ENCODE data around the gene RIMKLB.
"Not testable (repeated sequence)": the region's sequence is repeated elsewhere in the genome, so short reads cannot be mapped to it uniquely, and the experiment has no call there.

RIMKLB gene

DNA sequence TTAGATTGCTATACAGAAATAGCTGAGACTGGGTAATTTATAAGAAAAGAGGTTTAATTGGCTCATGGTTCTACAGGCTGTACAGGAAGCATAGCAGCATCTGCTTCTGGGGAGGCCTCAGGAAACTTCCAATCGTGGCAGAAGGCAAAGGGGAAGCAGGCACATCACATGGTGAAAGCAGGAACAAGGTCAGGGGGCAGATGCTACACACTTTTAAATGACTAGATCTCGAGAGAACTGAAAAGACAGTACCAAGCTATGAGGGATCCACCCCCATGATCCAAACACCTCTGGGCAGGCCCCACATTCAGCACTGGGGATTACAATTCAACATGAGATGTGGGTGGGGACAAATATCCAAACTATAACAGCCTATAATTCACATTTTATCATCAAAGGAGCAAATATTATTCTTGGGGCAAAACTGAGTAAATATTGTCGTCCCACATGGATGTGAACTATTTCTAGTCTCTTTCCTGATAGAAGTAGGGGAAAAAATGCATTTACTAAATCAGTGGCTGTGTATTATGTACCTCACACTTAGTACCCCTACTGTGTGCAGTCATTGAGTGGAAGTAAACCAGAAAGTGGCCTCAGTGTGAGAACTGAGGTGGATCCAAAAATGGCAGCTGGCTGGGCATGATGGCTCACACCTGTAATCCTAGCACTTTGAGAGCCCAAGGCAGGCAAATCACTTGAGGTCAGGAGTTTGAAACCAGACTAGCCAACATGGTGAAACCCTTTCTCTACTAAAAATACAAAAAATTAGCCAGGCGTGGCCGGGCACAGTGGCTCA, 99.2 kb downstream of the RIMKLB start:
- no peak for TF ChIP-seq CTCF (IDR thresholded peaks at IDR 0.05)
- Mint-ChIP-seq H3K4me1 (no peaks in the 10 kb centered on the region), H3K36me3 (ENCODE audit: low read depth) (peaks cover 55% of the 10 kb centered on the region), H3K4me3 (no peak overlapping the region), H3K9me3 (peaks cover 76% of the 10 kb centered on the region), H3K27ac (no peak overlapping the region), H3K27me3 (ENCODE audit: low read depth, poor library complexity) (peaks cover 3% of the 10 kb centered on the region)
- DNase-seq: no peak

- Mint-ChIP-seq H3K36me3 (ENCODE audit: low read depth) (peaks cover 25% of the 10 kb centered on the region), H3K9me3 (peaks cover 51% of the 10 kb centered on the region)
- H3K4me1 Mint-ChIP-seq; DNase-seq; H3K4me3 Mint-ChIP-seq; H3K27ac Mint-ChIP-seq; H3K27me3 Mint-ChIP-seq (ENCODE audit: low read depth, poor library complexity): not testable (repeated sequence)
Observed at GRCh38 chr12:8801213-8801612, 103.4 kb downstream of the RIMKLB start.

GRCh38 chr12:8804833-8805232, 107.0 kb downstream of the RIMKLB start:
- Mint-ChIP-seq H3K4me1 (peaks cover 16% of the 10 kb centered on the region), H3K9me3 (peaks cover 19% of the 10 kb centered on the region)
- H3K4me3 Mint-ChIP-seq; DNase-seq; H3K27ac Mint-ChIP-seq; H3K27me3 Mint-ChIP-seq (ENCODE audit: low read depth, poor library complexity); H3K36me3 Mint-ChIP-seq (ENCODE audit: low read depth): not testable (repeated sequence)

- peaks cover 22% of the 10 kb centered on the region for H3K4me1 Mint-ChIP-seq
- H3K36me3 Mint-ChIP-seq (ENCODE audit: low read depth); H3K4me3 Mint-ChIP-seq; H3K27ac Mint-ChIP-seq; H3K27me3 Mint-ChIP-seq (ENCODE audit: low read depth, poor library complexity); DNase-seq: not testable (repeated sequence)
- peaks cover 12% of the 10 kb centered on the region for H3K9me3 Mint-ChIP-seq
Observed at GRCh38 chr12:8805487-8805886, 107.7 kb downstream of the RIMKLB start.

DNA sequence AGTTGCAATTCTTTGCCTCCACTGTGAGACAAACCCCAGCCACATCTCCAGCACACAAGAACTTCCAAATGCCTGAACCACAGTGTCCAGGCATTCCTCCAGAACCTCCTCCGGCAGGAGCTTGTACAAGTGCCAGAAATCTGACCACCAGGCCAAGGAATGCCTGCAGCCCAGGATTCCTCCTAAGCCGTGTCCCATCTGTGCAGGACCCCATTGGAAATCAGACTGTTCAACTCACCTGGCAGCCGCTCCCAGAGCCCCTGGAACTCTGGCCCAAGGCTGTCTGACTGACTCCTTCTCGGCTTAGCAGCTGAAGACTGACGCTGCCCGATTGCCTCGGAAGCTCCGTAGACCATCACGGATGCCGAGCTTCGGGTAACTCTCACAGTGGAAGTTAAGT, 109.3 kb downstream of the RIMKLB start:
- Mint-ChIP-seq H3K27me3 (ENCODE audit: low read depth, poor library complexity) (peaks cover 13% of the 10 kb centered on the region), H3K4me1 (peaks cover 23% of the 10 kb centered on the region)
- H3K36me3 Mint-ChIP-seq (ENCODE audit: low read depth); H3K9me3 Mint-ChIP-seq; H3K4me3 Mint-ChIP-seq; H3K27ac Mint-ChIP-seq; DNase-seq: not testable (repeated sequence)

DNA sequence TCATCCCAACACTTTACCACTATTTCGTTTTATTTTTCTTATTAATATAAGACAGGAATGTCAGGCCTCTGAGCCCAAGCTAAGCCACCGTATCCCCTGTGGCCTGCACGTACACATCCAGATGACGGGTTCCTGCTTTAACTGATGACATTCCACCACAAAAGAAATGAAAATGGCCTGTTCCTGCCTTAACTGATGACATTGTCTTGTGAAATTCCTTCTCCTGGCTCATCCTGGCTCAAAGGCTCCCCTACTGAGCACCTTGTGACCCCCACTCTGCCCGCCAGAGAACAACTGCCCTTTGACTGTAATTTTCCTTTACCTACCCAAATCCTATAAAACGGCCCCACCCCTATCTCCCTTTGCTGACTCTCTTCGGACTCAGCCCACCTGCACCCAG, 112.3 kb downstream of the RIMKLB start:
- Mint-ChIP-seq H3K4me1 (peaks cover 20% of the 10 kb centered on the region), H3K27me3 (ENCODE audit: low read depth, poor library complexity) (peaks cover 14% of the 10 kb centered on the region)
- DNase-seq; H3K9me3 Mint-ChIP-seq; H3K36me3 Mint-ChIP-seq (ENCODE audit: low read depth); H3K4me3 Mint-ChIP-seq; H3K27ac Mint-ChIP-seq: not testable (repeated sequence)

DNA sequence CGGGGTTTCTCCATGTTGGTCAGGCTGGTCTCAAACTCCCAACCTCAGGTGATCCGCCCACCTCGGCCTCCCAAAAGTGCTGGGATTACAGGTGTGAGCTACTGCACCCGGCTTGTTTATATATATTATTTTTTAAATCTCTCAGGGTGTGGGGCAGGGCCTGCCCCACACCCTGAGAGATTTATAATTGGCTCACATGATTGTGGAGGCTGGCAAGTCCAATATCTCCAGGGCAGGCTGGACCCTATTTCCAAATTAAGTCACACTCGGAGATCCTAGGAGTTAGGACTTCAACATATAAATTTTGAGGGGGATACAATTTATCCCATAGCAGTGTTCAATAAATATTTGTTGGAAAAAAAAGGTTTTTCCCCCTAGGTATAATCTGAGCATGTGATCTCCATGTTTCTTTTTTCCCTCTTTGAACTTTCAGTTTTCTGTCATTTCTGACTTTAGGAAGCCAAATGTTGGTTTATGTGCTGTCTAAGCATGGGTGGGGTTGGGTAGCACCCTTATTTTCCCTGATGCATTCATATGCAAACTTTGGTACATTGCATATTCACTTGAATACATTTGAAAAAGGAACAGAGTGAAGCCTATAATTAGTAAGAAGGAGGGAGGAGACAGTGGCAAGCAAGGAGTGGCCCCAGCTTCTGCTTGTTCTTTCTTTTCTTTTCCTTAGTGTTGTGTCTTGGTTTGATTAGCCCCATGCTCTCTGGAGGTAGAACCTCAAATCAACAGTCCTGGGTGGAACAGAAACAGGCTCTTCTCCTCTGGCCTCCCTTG, 116.0 kb downstream of the RIMKLB start:
- Mint-ChIP-seq H3K27ac (no peak overlapping the region), H3K9me3 (no peaks in the 10 kb centered on the region), H3K36me3 (ENCODE audit: low read depth) (no peaks in the 10 kb centered on the region), H3K27me3 (ENCODE audit: low read depth, poor library complexity) (peaks cover 14% of the 10 kb centered on the region), H3K4me3 (no peak overlapping the region), H3K4me1 (peaks cover 16% of the 10 kb centered on the region)
- TF ChIP-seq CTCF (IDR thresholded peaks at IDR 0.05): no peak
- DNase-seq: no peak

DNA sequence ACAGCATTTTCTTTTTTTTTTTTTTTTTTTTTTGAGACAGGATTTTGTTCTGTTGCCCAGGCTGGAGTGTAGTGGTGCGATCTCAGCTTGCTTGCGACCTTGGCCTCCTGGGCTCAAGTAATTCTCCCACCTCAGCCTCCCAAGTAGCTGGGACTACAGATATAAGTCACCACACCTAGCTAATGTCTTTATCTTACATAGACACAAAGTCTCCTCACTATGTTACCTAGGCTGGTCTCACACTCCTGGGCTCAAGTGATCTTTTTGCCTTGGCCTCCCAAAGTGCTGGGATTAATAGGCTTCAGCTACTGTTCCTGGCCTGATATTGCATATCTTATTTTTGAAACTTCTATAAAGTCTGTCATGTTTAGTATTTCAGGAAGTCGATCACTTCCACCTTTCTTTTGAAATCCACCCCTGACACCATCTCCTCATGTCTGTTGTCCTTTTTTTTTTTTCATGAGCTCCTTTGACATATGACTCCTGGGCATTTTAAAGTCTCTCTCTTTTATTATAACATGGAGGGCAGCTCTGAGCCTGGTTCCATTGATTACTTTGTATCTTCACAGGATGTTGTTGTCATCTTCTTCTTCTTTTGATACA, 118.8 kb downstream of the RIMKLB start:
- no peak for TF ChIP-seq CTCF (IDR thresholded peaks at IDR 0.05)
- Mint-ChIP-seq H3K9me3 (no peaks in the 10 kb centered on the region), H3K27ac (no peak overlapping the region), H3K4me3 (no peak overlapping the region), H3K36me3 (ENCODE audit: low read depth) (no peaks in the 10 kb centered on the region), H3K4me1 (no peaks in the 10 kb centered on the region), H3K27me3 (ENCODE audit: low read depth, poor library complexity) (peaks cover 25% of the 10 kb centered on the region)
- DNase-seq: no peak

Data from nephron progenitor cell (in vitro differentiated cells).